ENCODE measurements around the gene DACH1. TPM values are rescaled to one million over a fixed set of nuclear protein-coding genes. Genes with fewer than 3 reads are reported as not detected.
"Not testable (repeated sequence)": the region's sequence is repeated elsewhere in the genome, so short reads cannot be mapped to it uniquely, and the experiment has no call there.

Gene DACH1
- total and polyA plus RNA-seq, 4 donors = 9.9 to 30.3 (median 21.1) TPM

GRCh38 chr13:71838842-71839241, 28.2 kb downstream of the DACH1 start:
- Histone ChIP-seq H3K36me3 (ENCODE audit: control insufficient read depth, insufficient read depth, low read length) (no peaks in the 10 kb centered on the region), H3K4me1 (ENCODE audit: control insufficient read depth, insufficient read depth, low read length) (no peaks in the 10 kb centered on the region), H3K27me3 (ENCODE audit: control insufficient read depth, insufficient read depth, low read length) (no peaks in the 10 kb centered on the region), H3K4me3 (ENCODE audit: low read depth, low read length) (no peak overlapping the region), H3K27ac (ENCODE audit: low read depth, low read length) (no peak overlapping the region), H3K9me3 (ENCODE audit: control insufficient read depth, insufficient read depth, low read length) (no peaks in the 10 kb centered on the region)
- no CpG with 5 or more reads among the region's 2 CpGs for WGBS (ENCODE audit: insufficient coverage)
- no peak for DNase-seq (ENCODE audit: low read depth in 4 of 6, low spot score in 6 of 6)

GRCh38 chr13:71837582-71837981, 29.4 kb downstream of the DACH1 start:
- WGBS (ENCODE audit: insufficient coverage) = no CpG with 5 or more reads among the region's 5 CpGs
- H3K27me3 ChIP-seq (ENCODE audit: control insufficient read depth, insufficient read depth, low read length); H3K27ac ChIP-seq (ENCODE audit: low read depth, low read length); H3K4me1 ChIP-seq (ENCODE audit: control insufficient read depth, insufficient read depth, low read length); H3K9me3 ChIP-seq (ENCODE audit: control insufficient read depth, insufficient read depth, low read length); DNase-seq (ENCODE audit: low read depth in 4 of 6, low spot score in 6 of 6); H3K36me3 ChIP-seq (ENCODE audit: control insufficient read depth, insufficient read depth, low read length); H3K4me3 ChIP-seq (ENCODE audit: low read depth, low read length): not testable (repeated sequence)

- DNase-seq (ENCODE audit: low read depth in 4 of 6, low spot score in 6 of 6) = peak in 1 of 6 donors; percentile 31
- Histone ChIP-seq H3K4me1 (ENCODE audit: control insufficient read depth, insufficient read depth, low read length) (no peaks in the 10 kb centered on the region), H3K27me3 (ENCODE audit: control insufficient read depth, insufficient read depth, low read length) (no peaks in the 10 kb centered on the region), H3K36me3 (ENCODE audit: control insufficient read depth, insufficient read depth, low read length) (no peaks in the 10 kb centered on the region), H3K4me3 (ENCODE audit: low read depth, low read length) (no peak overlapping the region), H3K27ac (ENCODE audit: low read depth, low read length) (no peak overlapping the region), H3K9me3 (ENCODE audit: control insufficient read depth, insufficient read depth, low read length) (no peaks in the 10 kb centered on the region)
- 67% methylated on average over 1 of the region's 3 CpGs for WGBS (ENCODE audit: insufficient coverage)
Observed at GRCh38 chr13:71831716-71832115, 35.3 kb downstream of the DACH1 start.

- no peak for DNase-seq (ENCODE audit: low read depth in 4 of 6, low spot score in 6 of 6)
- no peaks in the 10 kb centered on the region for H3K9me3 ChIP-seq (ENCODE audit: control insufficient read depth, insufficient read depth, low read length)
- H3K27ac ChIP-seq (ENCODE audit: low read depth, low read length) = no peak overlapping the region
- no peak overlapping the region for H3K4me3 ChIP-seq (ENCODE audit: low read depth, low read length)
- no CpG with 5 or more reads among the region's 2 CpGs for WGBS (ENCODE audit: insufficient coverage)
- no peaks in the 10 kb centered on the region for H3K4me1 ChIP-seq (ENCODE audit: control insufficient read depth, insufficient read depth, low read length)
- no peaks in the 10 kb centered on the region for H3K27me3 ChIP-seq (ENCODE audit: control insufficient read depth, insufficient read depth, low read length)
- no peaks in the 10 kb centered on the region for H3K36me3 ChIP-seq (ENCODE audit: control insufficient read depth, insufficient read depth, low read length)
Observed at GRCh38 chr13:71830736-71831135, 36.3 kb downstream of the DACH1 start.

GRCh38 chr13:71830323-71830722, 36.7 kb downstream of the DACH1 start:
- no peaks in the 10 kb centered on the region for H3K36me3 ChIP-seq (ENCODE audit: control insufficient read depth, insufficient read depth, low read length)

DNA sequence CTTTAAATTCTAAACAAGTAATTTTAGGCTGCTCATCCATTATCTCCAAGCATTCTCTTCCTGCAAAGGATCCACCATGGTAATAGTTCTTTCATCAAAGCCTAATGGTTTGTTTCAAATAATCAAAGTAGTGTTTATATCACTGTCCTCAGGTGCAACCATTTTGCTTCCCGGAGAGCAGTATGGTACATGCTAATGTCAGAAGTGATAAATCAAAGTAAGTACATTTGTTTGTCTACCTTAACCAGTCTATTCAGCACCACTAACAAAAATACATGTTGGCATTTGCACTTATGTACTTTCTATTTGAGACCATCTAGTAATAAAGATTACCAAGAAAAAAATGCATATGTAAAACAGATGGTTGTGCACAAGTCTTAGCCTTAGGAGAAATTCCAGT, 37.5 kb downstream of the DACH1 start:
- Histone ChIP-seq H3K27me3 (ENCODE audit: control insufficient read depth, insufficient read depth, low read length) (no peaks in the 10 kb centered on the region), H3K4me3 (ENCODE audit: low read depth, low read length) (no peak overlapping the region), H3K27ac (ENCODE audit: low read depth, low read length) (no peak overlapping the region), H3K36me3 (ENCODE audit: control insufficient read depth, insufficient read depth, low read length) (no peaks in the 10 kb centered on the region), H3K9me3 (ENCODE audit: control insufficient read depth, insufficient read depth, low read length) (no peaks in the 10 kb centered on the region), H3K4me1 (ENCODE audit: control insufficient read depth, insufficient read depth, low read length) (no peaks in the 10 kb centered on the region)
- WGBS (ENCODE audit: insufficient coverage) = no CpG with 5 or more reads among the region's 1 CpG
- no peak for DNase-seq (ENCODE audit: low read depth in 4 of 6, low spot score in 6 of 6)

More at GRCh38 chr13:71830323-71830722, 36.7 kb downstream of the DACH1 start:
- no peak for DNase-seq (ENCODE audit: low read depth in 4 of 6, low spot score in 6 of 6)
- no peaks in the 10 kb centered on the region for H3K27me3 ChIP-seq (ENCODE audit: control insufficient read depth, insufficient read depth, low read length)
- H3K9me3 ChIP-seq (ENCODE audit: control insufficient read depth, insufficient read depth, low read length) = no peaks in the 10 kb centered on the region
- H3K27ac ChIP-seq (ENCODE audit: low read depth, low read length) = no peak overlapping the region
- H3K4me3 ChIP-seq (ENCODE audit: low read depth, low read length) = no peak overlapping the region
- H3K4me1 ChIP-seq (ENCODE audit: control insufficient read depth, insufficient read depth, low read length) = no peaks in the 10 kb centered on the region
- no CpG with 5 or more reads among the region's 5 CpGs for WGBS (ENCODE audit: insufficient coverage)

GRCh38 chr13:71828564-71828963, 38.4 kb downstream of the DACH1 start:
- no peak for DNase-seq (ENCODE audit: low read depth in 4 of 6, low spot score in 6 of 6)
- no peaks in the 10 kb centered on the region for H3K4me1 ChIP-seq (ENCODE audit: control insufficient read depth, insufficient read depth, low read length)
- no CpG with 5 or more reads among the region's 2 CpGs for WGBS (ENCODE audit: insufficient coverage)
- H3K27ac ChIP-seq (ENCODE audit: low read depth, low read length) = no peak overlapping the region
- no peak overlapping the region for H3K4me3 ChIP-seq (ENCODE audit: low read depth, low read length)
- no peaks in the 10 kb centered on the region for H3K36me3 ChIP-seq (ENCODE audit: control insufficient read depth, insufficient read depth, low read length)
- no peaks in the 10 kb centered on the region for H3K27me3 ChIP-seq (ENCODE audit: control insufficient read depth, insufficient read depth, low read length)
- no peaks in the 10 kb centered on the region for H3K9me3 ChIP-seq (ENCODE audit: control insufficient read depth, insufficient read depth, low read length)

DNA sequence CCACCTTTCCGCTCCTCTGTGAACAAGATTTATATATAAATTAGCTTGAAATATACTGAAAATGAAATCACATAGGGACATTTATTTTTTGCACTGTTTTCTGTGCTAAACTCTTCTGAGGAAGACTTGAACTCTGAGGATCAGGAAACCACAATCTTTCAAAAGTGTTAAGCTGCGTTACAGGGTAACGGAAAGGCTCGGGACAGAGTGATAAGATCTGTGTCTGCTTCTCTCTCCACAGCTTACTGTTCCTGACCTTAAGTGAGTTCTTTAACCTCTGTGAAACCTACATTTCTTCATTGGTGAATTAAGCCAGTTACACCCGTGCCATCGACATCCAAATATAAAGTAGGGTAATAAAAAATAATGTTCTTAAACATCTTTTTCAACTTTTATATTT, 38.9 kb downstream of the DACH1 start:
- H3K36me3 ChIP-seq (ENCODE audit: control insufficient read depth, insufficient read depth, low read length) = no peaks in the 10 kb centered on the region
- H3K4me1 ChIP-seq (ENCODE audit: control insufficient read depth, insufficient read depth, low read length) = no peaks in the 10 kb centered on the region
- WGBS (ENCODE audit: insufficient coverage) = 100% methylated on average over 2 of the region's 6 CpGs
- H3K27me3 ChIP-seq (ENCODE audit: control insufficient read depth, insufficient read depth, low read length) = no peaks in the 10 kb centered on the region
- no peak for DNase-seq (ENCODE audit: low read depth in 4 of 6, low spot score in 6 of 6)
- H3K4me3 ChIP-seq (ENCODE audit: low read depth, low read length) = no peak overlapping the region
- H3K27ac ChIP-seq (ENCODE audit: low read depth, low read length) = no peak overlapping the region
- no peaks in the 10 kb centered on the region for H3K9me3 ChIP-seq (ENCODE audit: control insufficient read depth, insufficient read depth, low read length)

DNA sequence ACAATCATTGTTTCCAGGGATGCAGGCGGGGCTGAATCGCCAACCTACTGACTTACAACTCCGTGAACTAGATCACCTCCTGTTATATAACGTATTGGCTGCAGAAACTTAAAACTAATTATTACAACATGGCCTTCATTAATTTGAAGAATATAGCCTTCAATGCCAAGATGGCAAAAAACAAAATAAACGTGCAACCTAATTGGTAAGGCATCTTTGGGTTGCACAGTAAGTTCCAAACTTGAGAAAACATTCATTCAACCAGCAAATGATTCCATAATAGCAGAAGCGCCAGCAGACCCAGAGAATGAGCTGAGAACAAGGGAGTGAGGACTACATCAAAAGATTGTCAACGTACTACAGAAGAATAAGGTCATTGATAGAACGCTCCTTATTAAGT, 39.8 kb downstream of the DACH1 start:
- Histone ChIP-seq H3K36me3 (ENCODE audit: control insufficient read depth, insufficient read depth, low read length) (no peaks in the 10 kb centered on the region), H3K9me3 (ENCODE audit: control insufficient read depth, insufficient read depth, low read length) (no peaks in the 10 kb centered on the region)
- 94% methylated on average over 3 of the region's 8 CpGs for WGBS (ENCODE audit: insufficient coverage)

DNA sequence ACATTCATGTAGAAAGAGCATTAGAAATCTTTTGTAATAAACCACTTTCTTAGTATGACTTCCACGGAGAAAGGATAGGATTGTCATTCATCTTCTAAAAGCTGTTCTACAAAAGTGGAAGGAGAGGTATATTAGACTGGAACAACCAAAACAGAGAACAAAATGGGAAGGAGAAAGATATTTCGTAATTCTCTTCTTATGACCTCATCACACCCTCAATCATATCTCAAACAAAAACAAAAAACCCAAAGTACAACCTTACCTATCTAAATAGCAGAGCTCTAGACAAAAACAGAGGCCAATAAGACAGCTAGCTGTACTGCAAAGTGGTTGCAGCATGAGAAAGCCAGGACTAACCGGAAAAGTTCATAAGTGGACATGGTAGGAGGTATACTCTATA, 46.3 kb downstream of the DACH1 start:
- DNase-seq (ENCODE audit: low read depth in 4 of 6, low spot score in 6 of 6) = no peak
- 100% methylated on average over 1 of the region's 3 CpGs for WGBS (ENCODE audit: insufficient coverage)
- Histone ChIP-seq H3K27me3 (ENCODE audit: control insufficient read depth, insufficient read depth, low read length) (no peaks in the 10 kb centered on the region), H3K36me3 (ENCODE audit: control insufficient read depth, insufficient read depth, low read length) (no peaks in the 10 kb centered on the region), H3K4me3 (ENCODE audit: low read depth, low read length) (no peak overlapping the region), H3K27ac (ENCODE audit: low read depth, low read length) (no peak overlapping the region), H3K9me3 (ENCODE audit: control insufficient read depth, insufficient read depth, low read length) (no peaks in the 10 kb centered on the region), H3K4me1 (ENCODE audit: control insufficient read depth, insufficient read depth, low read length) (no peaks in the 10 kb centered on the region)

More for the DNA sequence above, 39.8 kb downstream of the DACH1 start:
- Histone ChIP-seq H3K4me3 (ENCODE audit: low read depth, low read length) (no peak overlapping the region), H3K4me1 (ENCODE audit: control insufficient read depth, insufficient read depth, low read length) (no peaks in the 10 kb centered on the region), H3K27me3 (ENCODE audit: control insufficient read depth, insufficient read depth, low read length) (no peaks in the 10 kb centered on the region), H3K27ac (ENCODE audit: low read depth, low read length) (no peak overlapping the region)
- DNase-seq (ENCODE audit: low read depth in 4 of 6, low spot score in 6 of 6) = no peak
